Measurements from ENCODE around the gene MLLT6.
"Not testable (repeated sequence)": the region's sequence is repeated elsewhere in the genome, so short reads cannot be mapped to it uniquely, and the experiment has no call there.

MLLT6 gene

DNA sequence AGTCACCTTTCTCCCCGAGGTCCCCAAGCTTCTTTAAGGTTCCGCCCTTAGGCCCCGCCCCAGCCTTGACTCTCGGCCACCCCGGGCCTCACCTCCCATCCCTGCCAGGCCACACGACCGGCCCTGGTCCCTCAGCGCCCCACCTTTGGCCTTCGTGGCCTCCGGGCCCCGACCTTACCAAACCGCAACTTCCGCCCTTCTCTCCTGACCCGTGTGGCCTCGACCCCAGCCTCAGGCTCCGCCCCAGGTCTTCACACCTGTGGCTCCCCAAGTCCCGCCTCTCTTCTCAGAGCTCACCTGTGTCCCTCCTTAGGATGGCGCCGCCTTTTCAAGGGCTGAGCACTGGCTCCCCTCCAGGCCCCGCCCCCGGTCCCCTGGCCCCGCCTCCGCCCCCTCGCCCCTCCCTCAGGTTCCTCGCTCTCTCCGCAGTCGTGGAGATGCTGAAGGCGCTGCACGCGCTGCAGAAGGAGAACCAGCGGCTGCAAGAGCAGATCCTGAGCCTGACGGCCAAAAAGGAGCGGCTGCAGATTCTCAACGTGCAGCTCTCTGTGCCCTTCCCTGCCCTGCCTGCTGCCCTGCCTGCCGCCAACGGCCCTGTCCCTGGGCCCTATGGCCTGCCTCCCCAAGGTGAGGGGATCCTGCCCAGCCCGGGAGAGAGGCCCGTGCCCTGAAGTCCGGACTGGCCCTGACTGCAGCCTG lies 15.0 kb downstream of the MLLT6 start:
- DNase-seq (ENCODE audit: low read depth): no peak
- no peak overlapping the region for H3K4me3 ChIP-seq (ENCODE audit: control insufficient read depth, low read depth, low read length)
- TF ChIP-seq, protein P1, sequence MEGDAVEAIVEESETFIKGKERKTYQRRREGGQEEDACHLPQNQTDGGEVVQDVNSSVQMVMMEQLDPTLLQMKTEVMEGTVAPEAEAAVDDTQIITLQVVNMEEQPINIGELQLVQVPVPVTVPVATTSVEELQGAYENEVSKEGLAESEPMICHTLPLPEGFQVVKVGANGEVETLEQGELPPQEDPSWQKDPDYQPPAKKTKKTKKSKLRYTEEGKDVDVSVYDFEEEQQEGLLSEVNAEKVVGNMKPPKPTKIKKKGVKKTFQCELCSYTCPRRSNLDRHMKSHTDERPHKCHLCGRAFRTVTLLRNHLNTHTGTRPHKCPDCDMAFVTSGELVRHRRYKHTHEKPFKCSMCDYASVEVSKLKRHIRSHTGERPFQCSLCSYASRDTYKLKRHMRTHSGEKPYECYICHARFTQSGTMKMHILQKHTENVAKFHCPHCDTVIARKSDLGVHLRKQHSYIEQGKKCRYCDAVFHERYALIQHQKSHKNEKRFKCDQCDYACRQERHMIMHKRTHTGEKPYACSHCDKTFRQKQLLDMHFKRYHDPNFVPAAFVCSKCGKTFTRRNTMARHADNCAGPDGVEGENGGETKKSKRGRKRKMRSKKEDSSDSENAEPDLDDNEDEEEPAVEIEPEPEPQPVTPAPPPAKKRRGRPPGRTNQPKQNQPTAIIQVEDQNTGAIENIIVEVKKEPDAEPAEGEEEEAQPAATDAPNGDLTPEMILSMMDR (IDR thresholded peaks at IDR 0.05; ENCODE audit: control insufficient read depth, insufficient read depth, low read depth, low read length, missing control alignments): no peak

DNA sequence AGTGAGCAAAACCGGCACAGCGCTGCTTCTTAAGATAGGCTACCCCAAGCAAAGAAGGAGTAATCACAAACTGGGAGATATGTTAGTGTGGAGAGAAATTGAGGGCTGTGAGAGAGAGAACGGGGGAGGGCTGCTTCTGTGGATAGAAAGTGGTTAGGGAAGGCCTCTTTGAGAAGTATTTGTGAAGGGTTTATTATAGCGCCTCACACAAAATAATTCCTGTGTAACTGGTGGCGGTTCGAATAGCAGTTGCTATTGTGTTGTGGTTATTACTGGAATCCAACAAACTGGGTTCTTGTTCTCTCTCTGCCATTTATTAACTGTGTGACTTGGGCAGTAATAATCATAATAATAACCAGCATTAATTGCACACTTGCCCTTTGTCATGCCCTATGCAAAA lies 15.9 kb downstream of the MLLT6 start:
- TF ChIP-seq, protein P1 (IDR thresholded peaks at IDR 0.05; ENCODE audit: control insufficient read depth, insufficient read depth, low read depth, low read length, missing control alignments): no peak

GRCh38 chr17:38721802-38722201 lies 16.7 kb downstream of the MLLT6 start:
- no peak overlapping the region for H3K4me3 ChIP-seq (ENCODE audit: control insufficient read depth, low read depth, low read length)
- DNase-seq (ENCODE audit: low read depth): no peak
- TF ChIP-seq, protein P1 (IDR thresholded peaks at IDR 0.05; ENCODE audit: control insufficient read depth, insufficient read depth, low read depth, low read length, missing control alignments): no peak

More for the DNA sequence above, 15.9 kb downstream of the MLLT6 start:
- H3K4me3 ChIP-seq (ENCODE audit: control insufficient read depth, low read depth, low read length): no peak overlapping the region
- DNase-seq (ENCODE audit: low read depth): no peak

- DNase-seq (ENCODE audit: low read depth): no peak
- H3K4me3 ChIP-seq (ENCODE audit: control insufficient read depth, low read depth, low read length): no peak overlapping the region
- TF ChIP-seq, protein P1 (IDR thresholded peaks at IDR 0.05; ENCODE audit: control insufficient read depth, insufficient read depth, low read depth, low read length, missing control alignments): no peak
Measured at GRCh38 chr17:38724337-38724988, 19.4 kb downstream of the MLLT6 start.

DNA sequence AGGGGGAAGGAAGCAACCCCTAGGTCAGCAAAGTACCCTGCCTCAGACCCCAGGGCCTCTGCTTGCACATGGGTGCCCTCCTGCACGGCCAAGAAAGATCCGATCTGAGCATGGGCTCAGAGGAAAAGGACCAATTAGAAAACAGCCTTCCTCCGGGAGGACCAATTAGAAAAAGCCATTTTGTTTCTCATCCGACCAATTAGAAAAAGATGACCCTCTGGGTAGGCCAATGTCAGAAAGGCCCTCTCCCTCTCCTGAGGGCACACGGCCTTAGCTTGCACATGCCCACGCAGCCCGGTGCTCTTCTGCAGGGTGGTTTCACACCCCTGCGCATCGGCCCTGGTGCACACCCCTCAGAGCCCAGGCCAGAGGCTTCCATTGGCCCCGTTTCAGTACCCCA lies 20.0 kb downstream of the MLLT6 start:
- no peak overlapping the region for H3K4me3 ChIP-seq (ENCODE audit: control insufficient read depth, low read depth, low read length)
- TF ChIP-seq, protein P1 (IDR thresholded peaks at IDR 0.05; ENCODE audit: control insufficient read depth, insufficient read depth, low read depth, low read length, missing control alignments): no peak
- DNase-seq (ENCODE audit: low read depth): no peak

GRCh38 chr17:38726145-38726544 lies 21.1 kb downstream of the MLLT6 start:
- not testable (repeated sequence) for DNase-seq (ENCODE audit: low read depth); H3K4me3 ChIP-seq (ENCODE audit: control insufficient read depth, low read depth, low read length)

DNA sequence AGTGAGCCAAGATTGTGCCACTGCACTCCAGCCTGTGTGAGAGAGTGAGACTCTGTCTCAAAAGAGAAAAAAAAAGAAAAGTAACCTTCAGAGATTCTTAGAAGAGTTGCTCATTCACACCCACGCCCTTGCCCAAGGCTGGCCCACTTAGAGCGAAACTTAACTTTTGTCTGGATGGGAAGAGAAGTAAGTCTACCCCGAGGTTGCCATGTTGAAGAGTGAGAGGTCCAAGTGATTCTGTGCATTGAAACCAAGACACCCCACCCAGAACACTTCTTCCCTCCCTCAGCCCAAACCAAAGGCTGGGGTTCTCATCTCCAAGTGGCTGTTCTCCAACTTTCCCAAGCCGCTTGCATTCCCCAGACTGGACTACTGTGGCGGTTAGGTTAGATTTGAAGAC lies 22.7 kb downstream of the MLLT6 start:
- DNase-seq (ENCODE audit: low read depth): no peak
- TF ChIP-seq, protein P1 (IDR thresholded peaks at IDR 0.05; ENCODE audit: control insufficient read depth, insufficient read depth, low read depth, low read length, missing control alignments): no peak
- H3K4me3 ChIP-seq (ENCODE audit: control insufficient read depth, low read depth, low read length): no peak overlapping the region
